WTC11 (cell line): ENCODE measurements around the gene PLD3. TPM values are rescaled to one million over a fixed set of nuclear protein-coding genes. Genes with fewer than 3 reads are reported as not detected.

Experiments used
- ATAC-seq: fragments of 200-7000 bp; cut with Tn5 transposase; 2 replicates; pipeline ENCODE4 v1.10.0; 2021; ENCODE audit warnings: mild to moderate bottlenecking, moderate library complexity
- CTCF ChIA-PET: fragments of 300-600 bp; sonication (Branson Sonifier 250); formaldehyde crosslinking; loops from one replicate; lab custom pipeline; 2021; ENCODE audit warnings: antibody characterized with exemption; lab: Charles Lee
- POLR2A ChIA-PET: fragments of 350-600 bp; sonication (Branson Sonifier 250); formaldehyde crosslinking; loops from one replicate; lab custom pipeline; 2021; ENCODE audit warnings: antibody characterized with exemption; lab: Charles Lee
- DNase-seq: peaks from one replicate; pipeline ENCODE4 v3.0.0; 2021; ENCODE audit warnings: low spot score
- H3K27ac Mint-ChIP-seq: 2 replicates; pipeline ENCODE4 v1.8.0; 2021; ENCODE audit warnings: mixed read lengths
- H3K27me3 Mint-ChIP-seq: 2 replicates; pipeline ENCODE4 v1.8.0; 2021; ENCODE audit warnings: low read depth, mild to moderate bottlenecking, moderate library complexity, mixed read lengths
- H3K36me3 Mint-ChIP-seq: 2 replicates; pipeline ENCODE4 v1.8.0; 2021; ENCODE audit warnings: mixed read lengths
- H3K4me1 Mint-ChIP-seq: 2 replicates; pipeline ENCODE4 v1.8.0; 2022; ENCODE audit warnings: mixed read lengths
- H3K4me3 Mint-ChIP-seq: 2 replicates; pipeline ENCODE4 v1.8.0; 2021; ENCODE audit warnings: mild to moderate bottlenecking, moderate library complexity, mixed read lengths
- H3K9me3 Mint-ChIP-seq: 2 replicates; pipeline ENCODE4 v1.8.0; 2021; ENCODE audit warnings: mixed read lengths
- ARID4B ChIP-seq: sonication (generic); formaldehyde crosslinking; IDR thresholded peaks from 2 replicates; pipeline ENCODE4 v1.8.0; 2023; ENCODE audit warnings: missing genetic modification reagents, mild to moderate bottlenecking, borderline replicate concordance
- ATF3 ChIP-seq: sonication (generic); formaldehyde crosslinking; conservative IDR thresholded peaks from 2 replicates; pipeline ENCODE4 v1.8.1; 2022; ENCODE audit warnings: mild to moderate bottlenecking, missing genetic modification reagents
- CREM ChIP-seq: sonication (generic); formaldehyde crosslinking; IDR thresholded peaks from 2 replicates; pipeline ENCODE4 v1.8.1; 2022; ENCODE audit warnings: mild to moderate bottlenecking, missing genetic modification reagents, moderate library complexity
- E2F5 ChIP-seq: sonication (generic); formaldehyde crosslinking; IDR thresholded peaks from 2 replicates; pipeline ENCODE4 v1.8.1; 2022; ENCODE audit warnings: mild to moderate bottlenecking, moderate library complexity, missing genetic modification reagents
- ELF4 ChIP-seq: sonication (generic); formaldehyde crosslinking; IDR thresholded peaks from 2 replicates; pipeline ENCODE4 v1.8.1; 2022; ENCODE audit warnings: low read depth, mild to moderate bottlenecking, moderate library complexity, missing genetic modification reagents
- FOXJ3 ChIP-seq: sonication (generic); formaldehyde crosslinking; IDR thresholded peaks from 2 replicates; pipeline ENCODE4 v1.9.0; 2021; ENCODE audit warnings: missing genetic modification reagents, mild to moderate bottlenecking, borderline replicate concordance
- GABPB1 ChIP-seq: sonication (generic); formaldehyde crosslinking; IDR thresholded peaks from 2 replicates; pipeline ENCODE4 v1.8.1; 2023; ENCODE audit warnings: mild to moderate bottlenecking, missing genetic modification reagents
- HMGA2 ChIP-seq: fragments of 250-450 bp; sonication (Bioruptor Pico); IDR thresholded peaks from 2 replicates; pipeline ENCODE4 v1.4.0; 2021; ENCODE audit warnings: mild to moderate bottlenecking, moderate library complexity
- NFATC4 ChIP-seq: fragments of 250-450 bp; sonication (Bioruptor Pico); IDR thresholded peaks from 2 replicates; pipeline ENCODE4 v1.9.0; 2021; ENCODE audit warnings: mild to moderate bottlenecking
- NFE2L1 ChIP-seq: sonication (generic); formaldehyde crosslinking; IDR thresholded peaks from 2 replicates; pipeline ENCODE4 v1.8.1; 2023; ENCODE audit warnings: missing genetic modification reagents
- NR2C2 ChIP-seq: sonication (generic); formaldehyde crosslinking; IDR thresholded peaks from 2 replicates; pipeline ENCODE4 v1.8.0; 2022; ENCODE audit warnings: mild to moderate bottlenecking, missing genetic modification reagents
- SMAD4 ChIP-seq: sonication (generic); formaldehyde crosslinking; IDR thresholded peaks from 2 replicates; pipeline ENCODE4 v1.8.0; 2022; ENCODE audit warnings: mild to moderate bottlenecking, missing genetic modification reagents
- SOX15 ChIP-seq: fragments of 250-450 bp; sonication (Bioruptor Pico); IDR thresholded peaks from 2 replicates; pipeline ENCODE4 v1.9.0; 2021; ENCODE audit warnings: mild to moderate bottlenecking
- TEAD1 ChIP-seq: sonication (generic); formaldehyde crosslinking; IDR thresholded peaks from 2 replicates; pipeline ENCODE4 v1.8.0; 2022; ENCODE audit warnings: mild to moderate bottlenecking, missing genetic modification reagents
- ZNF121 ChIP-seq: sonication (generic); formaldehyde crosslinking; IDR thresholded peaks from 2 replicates; pipeline ENCODE4 v1.8.0; 2023; ENCODE audit warnings: missing genetic modification reagents
- ZNF219 ChIP-seq: sonication (generic); formaldehyde crosslinking; IDR thresholded peaks from 2 replicates; pipeline ENCODE4 v1.8.0; 2023; ENCODE audit warnings: missing genetic modification reagents, mild to moderate bottlenecking, borderline replicate concordance
- ZNF281 ChIP-seq: sonication (generic); formaldehyde crosslinking; IDR thresholded peaks from 2 replicates; pipeline ENCODE4 v1.8.0; 2023; ENCODE audit warnings: mild to moderate bottlenecking, missing genetic modification reagents
- ZNF317 ChIP-seq: sonication (generic); formaldehyde crosslinking; IDR thresholded peaks from 2 replicates; pipeline ENCODE4 v1.8.1; 2023; ENCODE audit warnings: low read depth, mild to moderate bottlenecking, moderate library complexity, missing genetic modification reagents, borderline replicate concordance
- ZNF423 ChIP-seq: fragments of 250-450 bp; sonication (Bioruptor Pico); IDR thresholded peaks from 2 replicates; pipeline ENCODE4 v2.1.2; 2022; ENCODE audit warnings: mild to moderate bottlenecking, moderate library complexity
- ZNF512 ChIP-seq: sonication (generic); formaldehyde crosslinking; IDR thresholded peaks from 2 replicates; pipeline ENCODE4 v1.8.1; 2022; ENCODE audit warnings: missing genetic modification reagents, borderline replicate concordance
- ZNF671 ChIP-seq: fragments of 250-450 bp; sonication (Bioruptor Pico); IDR thresholded peaks from 2 replicates; pipeline ENCODE4 v1.8.0; 2021; ENCODE audit warnings: mild to moderate bottlenecking
- ZSCAN18 ChIP-seq: fragments of 250-450 bp; sonication (Bioruptor Pico); IDR thresholded peaks from 2 replicates; pipeline ENCODE4 v2.1.2; 2022; ENCODE audit warnings: mild to moderate bottlenecking, moderate library complexity
- total RNA-seq: library from RNA; stranded (reverse); gene quantifications from 3 replicates; pipeline ENCODE4 v1.2.3, GENCODE V29; 2021

Gene PLD3
- total RNA-seq, 1 experiment from 2014 or later, result 190 TPM

GRCh38 chr19:40321566-40322270 lies 26.8 kb upstream of the PLD3 start:
- H3K27ac Mint-ChIP-seq, result no peak overlapping the region
- no peak for DNase-seq
- H3K4me3 Mint-ChIP-seq, result no peak overlapping the region
- H3K36me3 Mint-ChIP-seq, result peaks cover 30% of the 10 kb centered on the region
- ChIA-PET POLR2A (interaction anchor here (0.6 kb wide), 1 partner anchor 466 kb away, joined by 3 read pairs; no protein-coding TSS in a partner anchor), CTCF (interaction anchor here (1.6 kb wide), 1 partner anchor 16 kb away, joined by 3 read pairs; no protein-coding TSS in a partner anchor)
- no peak for TF ChIP-seq SOX15
- TF ChIP-seq FOXJ3, result no peak
- TF ChIP-seq ZNF423 (CRISPR knock-in tag), result no peak
- no peak for TF ChIP-seq ZNF219
- TF ChIP-seq ZNF281 (CRISPR knock-in tag), result no peak
- no peak for TF ChIP-seq ZNF121
- no peak for TF ChIP-seq CREM (CRISPR knock-in tag)
- no peak for TF ChIP-seq ZNF671
- no peak for TF ChIP-seq ZNF317 (CRISPR knock-in tag)
- TF ChIP-seq ZNF512 (CRISPR knock-in tag), result no peak
- TF ChIP-seq ARID4B (CRISPR knock-in tag), result no peak
- TF ChIP-seq TEAD1, result no peak
- TF ChIP-seq ZSCAN18 (CRISPR knock-in tag), result no peak
- TF ChIP-seq ELF4 (CRISPR knock-in tag), result no peak
- H3K27me3 Mint-ChIP-seq, result no peaks in the 10 kb centered on the region
- H3K4me1 Mint-ChIP-seq, result no peaks in the 10 kb centered on the region
- ATAC-seq, result no peak
- H3K9me3 Mint-ChIP-seq, result no peaks in the 10 kb centered on the region

GRCh38 chr19:40322271-40322610 lies 26.3 kb upstream of the PLD3 start:
- DNase-seq (no peak), ATAC-seq (no peak)
- H3K4me3 Mint-ChIP-seq, result no peak overlapping the region
- H3K36me3 Mint-ChIP-seq, result peaks cover 31% of the 10 kb centered on the region
- POLR2A ChIA-PET, result interaction anchor here (0.6 kb wide), 1 partner anchor 466 kb away, joined by 3 read pairs; no protein-coding TSS in a partner anchor
- no peak overlapping the region for H3K27ac Mint-ChIP-seq
- H3K4me1 Mint-ChIP-seq, result no peaks in the 10 kb centered on the region
- H3K27me3 Mint-ChIP-seq, result no peaks in the 10 kb centered on the region
- no peaks in the 10 kb centered on the region for H3K9me3 Mint-ChIP-seq
- CTCF ChIA-PET, result interaction anchor here (1.6 kb wide), 1 partner anchor 17 kb away, joined by 3 read pairs; no protein-coding TSS in a partner anchor
- TF ChIP-seq GABPB1, result no peak
- TF ChIP-seq ZNF281 (CRISPR knock-in tag), result no peak
- no peak for TF ChIP-seq ATF3 (CRISPR knock-in tag)
- TF ChIP-seq SMAD4 (CRISPR knock-in tag), result no peak
- no peak for TF ChIP-seq NFE2L1
- no peak for TF ChIP-seq NFATC4 (CRISPR knock-in tag)
- TF ChIP-seq E2F5 (CRISPR knock-in tag), result no peak
- TF ChIP-seq NR2C2 (CRISPR knock-in tag), result no peak
- TF ChIP-seq HMGA2, result no peak
- no peak for TF ChIP-seq ELF4 (CRISPR knock-in tag)
